LNCaP clone FGC (cell line): ENCODE data around the gene HPS3.
"Not testable (repeated sequence)": the region's sequence is repeated elsewhere in the genome, so short reads cannot be mapped to it uniquely, and the experiment has no call there.

Experiments used
- DNase-seq: peaks from one replicate; pipeline ENCODE4 v3.0.0-alpha.2; 2011; ENCODE audit warnings: low read depth
- H3K4me3 ChIP-seq: 2 replicates; pipeline ENCODE4 v1.5.1; 2011; ENCODE audit warnings: mild to moderate bottlenecking, low read depth, low read length, control low read depth
- CTCF ChIP-seq: IDR thresholded peaks from 2 replicates; pipeline ENCODE4 v1.5.1; 2012; ENCODE audit warnings: mild to moderate bottlenecking; ENCODE audit not compliant: control insufficient read depth, insufficient read depth; ENCODE audit errors: extremely low read depth

Gene HPS3

GRCh38 chr3:149086232-149086988 lies 43.0 kb upstream of the HPS3 start, which contains the start of gene HLTF:
TSS of gene HLTF (minus strand) at chr3:149086533. CDS start at chr3:149086336, 197 bp downstream.
- DNase-seq = peak; percentile 98
- H3K4me3 ChIP-seq = peak within 1 kb of the TSS; percentile 79
- TF ChIP-seq CTCF = no peak

- DNase-seq = no peak
- H3K4me3 ChIP-seq = no peak overlapping the region
- no peak for TF ChIP-seq CTCF
Observed at GRCh38 chr3:149087208-149087607, 42.2 kb upstream of the HPS3 start.

GRCh38 chr3:149089395-149089794 lies 40.0 kb upstream of the HPS3 start:
- no peak overlapping the region for H3K4me3 ChIP-seq
- no peak for DNase-seq
- TF ChIP-seq CTCF = no peak

GRCh38 chr3:149090461-149090860 lies 39.0 kb upstream of the HPS3 start:
- DNase-seq = no peak
- H3K4me3 ChIP-seq = no peak overlapping the region
- no peak for TF ChIP-seq CTCF

GRCh38 chr3:149090907-149091306 lies 38.5 kb upstream of the HPS3 start:
- DNase-seq = no peak
- no peak for TF ChIP-seq CTCF
- no peak overlapping the region for H3K4me3 ChIP-seq

GRCh38 chr3:149091983-149092382 lies 37.5 kb upstream of the HPS3 start:
- DNase-seq = no peak
- TF ChIP-seq CTCF = no peak
- no peak overlapping the region for H3K4me3 ChIP-seq

GRCh38 chr3:149095487-149095886 lies 34.0 kb upstream of the HPS3 start:
- no peak for DNase-seq
- TF ChIP-seq CTCF = no peak
- no peak overlapping the region for H3K4me3 ChIP-seq

- H3K4me3 ChIP-seq, DNase-seq: not testable (repeated sequence)
Observed at GRCh38 chr3:149097987-149098386, 31.5 kb upstream of the HPS3 start.
